Effector CD4-positive, alpha-beta T cell (primary cell): Measurements from ENCODE around the gene MBP.

Source experiments
- DNase-seq: peaks from one replicate; pipeline ENCODE4 v3.0.0-alpha.2; 2020

The MBP gene

GRCh38 chr18:77133051-77133834, 660 bp upstream of the MBP start:
- no peak for DNase-seq

- DNase-seq = no peak
These were observed 773 bp downstream of the MBP start for GRCh38 chr18:77131652-77132368.

DNA sequence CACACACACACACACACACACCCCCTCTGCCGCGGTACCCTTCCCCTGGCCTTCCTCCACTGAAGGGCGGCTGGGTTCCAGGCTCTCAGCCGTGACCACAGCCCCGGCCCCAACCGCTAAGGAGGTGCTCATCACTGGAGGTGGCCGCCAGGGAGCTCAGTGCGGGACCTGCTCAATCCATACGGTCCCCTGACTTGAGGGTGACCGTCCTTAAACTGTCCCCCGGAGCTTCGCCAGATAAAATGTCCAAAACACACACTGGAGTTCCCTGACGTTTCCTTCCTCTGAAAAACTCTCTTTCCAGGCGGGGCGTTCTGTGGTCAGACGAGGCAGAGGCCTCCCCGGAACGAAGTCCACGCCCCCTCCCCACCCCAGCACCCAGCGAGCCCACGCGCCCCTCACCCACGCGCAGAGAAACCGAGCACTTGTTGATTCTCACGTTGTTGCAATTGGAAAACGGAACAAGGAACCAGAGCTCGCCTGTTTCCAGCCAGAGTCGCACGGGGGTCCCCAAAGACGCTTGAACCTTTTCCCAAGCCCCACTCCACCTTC, 1.4 kb downstream of the MBP start:
- no peak for DNase-seq

- DNase-seq = no peak
These were observed 2.1 kb downstream of the MBP start for GRCh38 chr18:77130229-77131099.

DNA sequence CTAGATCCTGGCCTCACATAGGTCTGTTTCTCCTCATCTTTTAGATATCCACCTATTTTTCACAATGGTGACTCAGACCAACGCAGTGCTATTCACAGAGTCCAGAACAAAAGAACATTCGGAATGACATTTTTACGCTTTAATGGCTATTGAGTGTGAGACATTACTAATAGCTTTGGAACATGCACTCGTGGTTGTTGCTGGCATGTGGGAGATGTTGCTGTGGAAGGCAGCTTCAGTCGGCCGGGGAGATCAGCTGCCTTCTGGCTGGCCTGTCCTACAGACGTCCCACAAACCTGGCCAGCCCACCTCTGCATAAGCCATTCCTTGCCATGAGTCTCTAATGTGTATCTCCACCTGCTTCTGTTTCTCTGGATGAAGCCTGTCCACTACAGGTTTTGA, 3.4 kb downstream of the MBP start:
- DNase-seq = no peak

DNA sequence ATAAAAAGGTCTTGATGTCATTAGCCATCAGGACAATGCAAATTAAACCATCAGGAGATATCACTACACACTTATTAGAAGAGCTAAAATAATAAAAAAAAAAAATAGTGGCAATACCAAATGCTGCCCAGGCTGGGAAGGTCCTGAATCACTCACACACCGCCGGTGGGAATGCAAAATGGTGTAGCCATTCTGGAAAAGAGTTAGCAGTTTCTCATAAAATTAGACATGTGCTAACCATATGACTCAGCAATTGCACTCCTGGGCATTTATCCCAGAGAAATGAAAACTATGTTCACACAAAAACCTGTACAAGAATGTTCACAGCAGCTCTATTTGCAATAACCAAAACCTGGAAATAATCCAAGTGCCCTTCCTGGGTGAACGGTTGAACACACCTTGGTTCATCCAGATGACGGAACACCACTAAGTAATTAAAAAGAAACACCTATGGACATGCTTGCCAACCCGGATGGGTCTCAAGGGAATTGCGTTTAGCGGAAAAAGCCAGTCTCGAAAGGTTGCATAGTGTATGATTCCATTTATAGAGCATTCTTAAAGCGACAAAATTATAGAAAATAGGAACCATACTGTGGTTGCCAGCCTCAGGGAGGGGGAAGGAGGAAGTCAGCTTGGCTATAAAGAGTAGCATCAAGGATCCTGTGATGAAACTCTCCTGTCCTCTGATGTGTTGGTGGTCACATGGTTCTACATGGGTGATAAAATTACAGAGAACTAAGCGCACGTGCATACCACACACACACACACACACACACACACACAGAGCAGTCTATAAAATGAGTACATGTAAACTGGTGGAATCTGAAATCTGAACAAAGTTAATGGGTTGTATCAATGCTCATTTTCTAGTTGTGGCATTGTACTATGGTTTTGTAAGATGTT, 4.6 kb downstream of the MBP start:
- peak; percentile 52 for DNase-seq

DNA sequence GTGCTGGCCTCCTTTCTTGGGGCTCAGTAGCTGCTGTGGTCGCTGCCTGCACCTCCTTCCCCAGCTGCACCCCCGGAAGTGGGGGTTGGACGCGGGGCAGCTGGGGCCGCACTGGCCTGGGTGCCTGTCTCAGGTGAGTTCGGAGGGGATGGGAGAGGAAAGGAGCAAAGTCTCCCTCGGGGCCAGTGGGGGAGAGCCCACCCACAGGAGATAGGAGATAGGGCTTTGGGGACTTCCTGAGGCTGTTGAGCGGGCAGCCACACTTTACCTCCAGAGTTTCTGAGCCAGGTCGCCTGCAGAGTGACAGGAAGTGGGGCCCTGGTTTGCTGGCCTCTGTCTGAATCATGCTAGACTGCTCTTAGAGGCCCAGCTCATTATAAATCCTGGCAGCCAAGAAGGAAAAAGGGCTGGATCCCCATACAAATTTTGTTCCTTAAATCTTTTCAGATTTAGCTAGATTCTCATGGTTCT, 8.1 kb downstream of the MBP start:
- DNase-seq = peak; percentile 40

GRCh38 chr18:77123320-77124231, 9.0 kb downstream of the MBP start:
- no peak for DNase-seq

- DNase-seq = no peak
These were observed 11.1 kb downstream of the MBP start for GRCh38 chr18:77121523-77121922.

- no peak for DNase-seq
These were observed 12.6 kb downstream of the MBP start for GRCh38 chr18:77119851-77120491.

DNA sequence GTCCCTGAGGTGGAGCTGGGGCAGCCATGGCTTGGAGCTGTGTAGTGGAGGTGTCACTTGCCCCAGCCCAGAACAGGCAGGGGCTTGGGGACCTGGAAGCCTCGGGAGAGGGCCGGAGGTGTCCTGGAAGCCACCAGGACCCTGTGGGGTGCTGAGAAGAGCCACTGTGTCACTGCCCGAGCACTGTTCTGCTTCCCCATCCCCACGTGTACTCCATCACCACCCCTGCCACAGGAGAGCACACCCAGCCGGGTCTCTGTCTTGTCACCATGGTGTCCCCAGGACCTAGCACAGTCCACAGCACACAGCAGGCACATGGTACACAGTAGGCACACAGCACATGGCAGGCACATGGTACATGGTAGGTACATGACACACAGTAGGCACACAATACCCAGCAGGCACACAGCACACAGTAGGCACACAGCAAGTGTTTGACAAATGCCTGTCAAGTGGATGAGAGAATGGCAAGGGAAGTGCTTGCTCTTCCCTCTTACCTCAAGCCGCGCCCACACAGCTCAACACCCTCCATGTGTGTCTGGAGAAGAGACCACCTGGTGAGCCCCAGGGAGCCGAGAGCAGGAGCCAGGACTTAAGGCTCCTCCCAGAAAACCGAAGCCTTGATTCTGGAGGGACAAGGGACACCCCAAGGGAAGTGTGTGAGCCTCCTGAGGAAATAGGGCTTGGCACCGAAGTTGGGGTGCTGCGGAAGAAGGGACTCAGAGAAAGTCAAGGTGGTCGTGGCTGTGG, 13.3 kb downstream of the MBP start:
- no peak for DNase-seq

GRCh38 chr18:77118256-77119090, 14.1 kb downstream of the MBP start:
- DNase-seq = no peak

DNA sequence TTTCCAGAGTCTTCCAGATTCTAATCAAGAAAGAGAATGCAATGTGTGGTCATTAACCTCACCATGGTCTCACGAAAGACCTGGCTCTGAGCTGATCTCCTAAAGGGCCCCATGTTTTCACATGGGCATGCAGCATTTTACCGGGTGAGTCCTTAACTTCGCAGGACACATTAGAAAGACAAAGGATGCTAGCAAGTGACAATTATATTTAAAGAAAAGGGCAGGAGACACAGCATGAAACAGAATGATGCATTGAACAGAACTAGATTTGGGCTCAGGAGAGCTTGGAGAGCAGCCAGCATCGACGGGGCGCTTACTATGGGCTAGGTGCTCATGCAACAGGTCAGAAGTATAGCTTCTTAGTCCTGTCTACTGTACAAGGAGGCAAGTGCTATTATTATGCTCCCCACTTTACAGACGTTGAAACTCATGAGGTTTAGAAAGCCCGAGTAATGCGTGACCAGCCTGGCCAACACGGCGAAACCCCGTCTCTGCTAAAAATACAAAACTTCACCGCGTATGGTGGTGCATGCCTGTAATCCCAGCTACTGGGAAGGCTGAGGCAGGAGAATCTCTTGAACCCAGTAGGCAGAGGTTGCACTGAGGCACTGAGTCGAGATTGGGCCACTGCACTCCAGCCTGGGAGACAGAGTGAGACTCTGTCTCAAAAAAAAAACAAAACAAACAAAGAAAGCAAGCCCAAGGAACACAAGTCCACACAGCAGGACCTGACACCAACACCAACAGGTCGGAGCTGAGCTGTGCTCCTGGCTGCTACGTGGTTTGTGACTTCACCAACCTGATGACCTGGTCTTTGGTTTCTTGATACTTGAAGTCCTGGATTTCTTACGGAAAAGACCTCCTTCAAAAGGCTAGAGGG, 16.1 kb downstream of the MBP start:
- DNase-seq = no peak

DNA sequence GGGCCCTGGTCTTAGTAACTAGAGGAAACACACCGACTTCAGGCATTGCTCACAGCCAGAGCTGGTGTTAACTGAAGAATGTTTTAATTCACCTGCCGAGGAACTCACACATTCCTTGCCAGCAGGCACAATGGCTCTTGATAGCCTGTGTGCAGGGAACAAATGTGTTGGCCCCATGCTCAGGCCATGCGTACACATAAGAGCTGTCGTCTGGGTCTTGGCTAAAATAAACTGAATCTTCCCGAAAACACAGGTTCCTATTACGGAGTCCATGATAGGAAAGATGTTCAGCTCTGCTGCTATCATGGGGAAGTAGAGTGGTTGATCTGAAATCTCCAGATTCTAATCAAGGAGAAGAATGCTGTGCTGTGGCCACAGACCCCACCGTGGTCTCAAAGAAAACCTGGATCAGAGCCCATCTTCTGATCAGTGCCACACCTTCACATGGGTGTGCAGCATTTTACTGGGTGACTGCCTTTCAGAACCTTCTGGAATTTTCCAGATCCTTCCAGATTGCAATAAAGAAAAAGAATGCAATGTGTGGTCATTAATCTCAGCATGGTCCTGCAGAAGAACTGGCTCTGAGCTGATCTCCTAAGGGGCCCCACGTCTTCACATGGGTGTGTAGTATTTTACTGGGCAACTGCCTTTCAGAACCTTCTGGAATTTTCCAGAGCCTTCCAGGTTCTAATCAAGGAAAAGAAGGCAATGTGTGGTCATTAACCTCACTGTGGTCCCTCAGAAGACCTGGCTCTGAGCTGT, 17.2 kb downstream of the MBP start:
- DNase-seq = no peak

DNA sequence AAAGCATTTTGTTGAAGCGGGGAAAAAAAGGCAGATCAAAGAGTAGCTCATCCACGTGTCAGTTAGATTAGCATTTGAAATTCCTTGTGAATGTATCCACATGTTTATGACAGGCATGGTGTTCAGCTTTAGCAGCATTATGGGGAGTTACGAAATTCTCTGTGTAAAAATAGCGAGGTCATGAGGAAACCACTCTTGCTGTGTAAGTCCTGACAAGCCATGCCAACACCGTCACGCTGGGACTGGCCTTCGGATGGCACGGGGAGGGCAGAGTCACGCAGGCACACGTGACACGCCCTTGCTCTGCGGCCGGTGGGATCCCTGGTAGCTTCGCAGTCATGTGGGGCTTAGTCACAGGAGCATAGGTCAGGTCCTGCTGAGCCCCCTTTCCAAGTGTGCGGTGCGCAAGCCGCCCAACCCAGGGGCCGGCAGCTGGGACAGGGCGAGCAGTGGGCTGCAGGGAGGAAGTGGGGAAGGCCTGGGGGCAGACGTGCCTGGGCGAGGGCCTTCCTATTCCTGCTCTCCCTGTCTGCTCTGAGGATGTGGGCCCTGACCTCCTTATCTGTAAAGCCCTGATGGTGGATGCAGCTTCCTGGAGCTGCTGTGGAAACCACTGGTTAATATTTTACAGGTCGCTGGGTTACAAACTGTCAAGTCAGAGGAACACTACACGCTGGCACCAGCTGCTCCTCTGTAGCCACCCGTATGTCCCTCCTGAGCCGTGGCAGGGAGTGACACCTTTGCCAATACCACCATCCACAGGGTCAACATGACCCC, 18.0 kb downstream of the MBP start:
- DNase-seq = no peak

GRCh38 chr18:77114152-77114414, 18.5 kb downstream of the MBP start:
- DNase-seq = no peak
